ENCODE results near the gene SNRPB2. TPM values are rescaled to one million over a fixed set of nuclear protein-coding genes. Genes with fewer than 3 reads are reported as not detected.

Gene SNRPB2
- total and polyA plus RNA-seq, 9 of the 15 experiments (the other 6 are each of a cell fraction or from before 2014, with no cell fraction given): 40.0 to 131 (median 89.4) TPM

GRCh38 chr20:16729565-16730460, at the start of gene SNRPB2 (continued):
- no peak for TF ChIP-seq MTA2 (IDR thresholded peaks at IDR 0.05; ENCODE audit: low read depth)
- no peak for TF ChIP-seq MYBL2 (IDR thresholded peaks at IDR 0.05; ENCODE audit: low read depth)
- TF ChIP-seq MYBL2 (CRISPR knock-in tag; IDR thresholded peaks at IDR 0.05; ENCODE audit: borderline replicate concordance): no peak
- no peak for TF ChIP-seq STAG1 (CRISPR knock-in tag; IDR thresholded peaks at IDR 0.05; ENCODE audit: borderline replicate concordance)
- no peak for TF ChIP-seq HES1 (IDR thresholded peaks at IDR 0.05; ENCODE audit: low read depth)
- TF ChIP-seq MITF (IDR thresholded peaks at IDR 0.05): no peak
- TF ChIP-seq ATF2 (CRISPR knock-in tag; IDR thresholded peaks at IDR 0.05): no peak
- no peak for TF ChIP-seq CTBP1 (IDR thresholded peaks at IDR 0.05; ENCODE audit: borderline replicate concordance)
- no peak for TF ChIP-seq SREBF2 (CRISPR knock-in tag; IDR thresholded peaks at IDR 0.05)
- TF ChIP-seq ZBTB40 (IDR thresholded peaks at IDR 0.05): peak; percentile 95
- TF ChIP-seq ZBTB40 (CRISPR knock-in tag; IDR thresholded peaks at IDR 0.05): no peak
- no peak for TF ChIP-seq NFXL1 (CRISPR knock-in tag; IDR thresholded peaks at IDR 0.05)
- TF ChIP-seq PHB2 (IDR thresholded peaks at IDR 0.05; ENCODE audit: low read depth): no peak
- no peak for TF ChIP-seq TCF3 (CRISPR knock-in tag; IDR thresholded peaks at IDR 0.05)

Measured in K562 (cell line).